HCT116 (cell line): ENCODE data around the gene ABCB1.

Experiments
- CEBPB ChIP-seq: IDR thresholded peaks from 2 replicates; pipeline ENCODE4 v1.6.1; 2012; ENCODE audit warnings: low read depth
- EGR1 ChIP-seq: IDR thresholded peaks from 2 replicates; pipeline ENCODE4 v1.6.1; 2012; ENCODE audit warnings: low read depth
- EZH2 ChIP-seq: fragments of 200-600 bp; sonication (generic); IDR thresholded peaks from 2 replicates; pipeline ENCODE4 v1.6.1; 2017; ENCODE audit warnings: antibody characterized with exemption, mixed run types
- EZH2phosphoT487 ChIP-seq: fragments of 200-600 bp; IDR thresholded peaks from 2 replicates; pipeline ENCODE4 v1.6.1; 2018; ENCODE audit warnings: antibody characterized with exemption, borderline replicate concordance
- POLR2AphosphoS5 ChIP-seq: IDR thresholded peaks from 2 replicates; pipeline ENCODE4 v1.6.1; 2011; ENCODE audit warnings: mild to moderate bottlenecking, low read depth, low read length, moderate library complexity
- SP1 ChIP-seq: IDR thresholded peaks from 2 replicates; pipeline ENCODE4 v1.6.1; 2012; ENCODE audit warnings: low read depth
- ZNF274 ChIP-seq: fragments of 200-500 bp; sonication (Bioruptor generic); IDR thresholded peaks from 2 replicates; pipeline ENCODE4 v1.6.1; 2014; ENCODE audit warnings: mild to moderate bottlenecking, low read depth, low read length, inconsistent platforms
- TF ChIP-seq, protein P1 (sequence below), 3 experiments: fragments of 200-600 bp in 1 of 3; sonication (generic) in 1 of 3; IDR thresholded peaks in 2 of 3; conservative IDR thresholded peaks in 1 of 3; 2 replicates each; pipeline ENCODE4 v1.5.1; 2012 to 2017; ENCODE audit warnings: low read depth in 2 of 3, low read length in 2 of 3, antibody characterized with exemption in 1 of 3, borderline replicate concordance in 1 of 3, control low read depth in 1 of 3, mild to moderate bottlenecking in 1 of 3, mixed read lengths in 1 of 3, mixed run types in 1 of 3, moderate library complexity in 1 of 3; ENCODE audit not compliant: insufficient read depth in 1 of 3
- TF ChIP-seq, protein P2 (sequence below): IDR thresholded peaks from 2 replicates; pipeline ENCODE4 v1.6.1; 2012

DNA sequence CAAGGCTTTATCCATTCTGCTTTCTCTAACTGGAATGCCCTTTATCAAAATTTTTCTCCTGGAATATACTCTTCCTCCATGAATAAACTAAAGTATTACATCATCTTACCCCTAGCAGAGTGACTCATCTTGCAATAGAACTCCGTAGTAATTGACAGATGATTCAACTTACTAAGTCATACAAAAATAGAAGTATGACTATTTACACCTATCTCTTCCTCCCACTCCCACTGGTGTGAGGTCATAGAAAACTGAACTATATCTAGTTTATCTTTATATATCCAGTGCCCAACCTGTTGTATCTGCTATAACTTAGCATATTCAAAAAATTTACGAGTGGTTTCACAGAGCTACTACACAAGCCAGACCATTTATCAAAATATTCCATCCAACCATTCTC, 26.1 kb downstream of the ABCB1 start:
- TF ChIP-seq CEBPB (peak; percentile 92), EZH2phosphoT487 (no peak), EZH2 (no peak), SP1 (peak; percentile 58; the same call in 1 of the 2 replicates), ZNF274 (no peak), POLR2AphosphoS5 (no peak), EGR1 (peak; percentile 62; the same call in 1 of the 2 replicates)
- TF ChIP-seq, protein P1, sequence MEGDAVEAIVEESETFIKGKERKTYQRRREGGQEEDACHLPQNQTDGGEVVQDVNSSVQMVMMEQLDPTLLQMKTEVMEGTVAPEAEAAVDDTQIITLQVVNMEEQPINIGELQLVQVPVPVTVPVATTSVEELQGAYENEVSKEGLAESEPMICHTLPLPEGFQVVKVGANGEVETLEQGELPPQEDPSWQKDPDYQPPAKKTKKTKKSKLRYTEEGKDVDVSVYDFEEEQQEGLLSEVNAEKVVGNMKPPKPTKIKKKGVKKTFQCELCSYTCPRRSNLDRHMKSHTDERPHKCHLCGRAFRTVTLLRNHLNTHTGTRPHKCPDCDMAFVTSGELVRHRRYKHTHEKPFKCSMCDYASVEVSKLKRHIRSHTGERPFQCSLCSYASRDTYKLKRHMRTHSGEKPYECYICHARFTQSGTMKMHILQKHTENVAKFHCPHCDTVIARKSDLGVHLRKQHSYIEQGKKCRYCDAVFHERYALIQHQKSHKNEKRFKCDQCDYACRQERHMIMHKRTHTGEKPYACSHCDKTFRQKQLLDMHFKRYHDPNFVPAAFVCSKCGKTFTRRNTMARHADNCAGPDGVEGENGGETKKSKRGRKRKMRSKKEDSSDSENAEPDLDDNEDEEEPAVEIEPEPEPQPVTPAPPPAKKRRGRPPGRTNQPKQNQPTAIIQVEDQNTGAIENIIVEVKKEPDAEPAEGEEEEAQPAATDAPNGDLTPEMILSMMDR (IDR thresholded peaks at IDR 0.05 in 2 of 3, conservative IDR thresholded peaks at IDR 0.05 in 1 of 3; ENCODE audit: borderline replicate concordance in 1 of 3, insufficient read depth in 1 of 3, low read depth in 2 of 3, low read length in 2 of 3), result no peak
- TF ChIP-seq, protein P2, sequence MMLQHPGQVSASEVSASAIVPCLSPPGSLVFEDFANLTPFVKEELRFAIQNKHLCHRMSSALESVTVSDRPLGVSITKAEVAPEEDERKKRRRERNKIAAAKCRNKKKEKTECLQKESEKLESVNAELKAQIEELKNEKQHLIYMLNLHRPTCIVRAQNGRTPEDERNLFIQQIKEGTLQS, result peak; percentile 87
